HepG2 (cell line): ENCODE results near the gene CACNA1C. TPM values are rescaled to one million over a fixed set of nuclear protein-coding genes. Genes with fewer than 3 reads are reported as not detected.
A peak's percentile ranks its signal among the peaks of the same experiment; 100 is the strongest.

ENCODE experiments used
- MIXL1 ChIP-seq: IDR thresholded peaks from 2 replicates; pipeline ENCODE4 v1.6.1; 2016
- ZNF232 ChIP-seq: sonication (generic); formaldehyde crosslinking; IDR thresholded peaks from 2 replicates; pipeline ENCODE4 v1.4.0; 2020; ENCODE audit warnings: missing genetic modification reagents, borderline replicate concordance
- ZNF329 ChIP-seq: sonication (generic); formaldehyde crosslinking; IDR thresholded peaks from 2 replicates; pipeline ENCODE4 v1.9.0; 2021; ENCODE audit warnings: low read depth, mild to moderate bottlenecking, missing genetic modification reagents
- ZNF569 ChIP-seq: sonication (generic); formaldehyde crosslinking; IDR thresholded peaks from 2 replicates; pipeline ENCODE4 v1.5.0; 2020; ENCODE audit warnings: mild to moderate bottlenecking, missing genetic modification reagents, moderate library complexity, borderline replicate concordance
- ZNF607 ChIP-seq: sonication (generic); formaldehyde crosslinking; IDR thresholded peaks from 2 replicates; pipeline ENCODE4 v1.5.1; 2020; ENCODE audit warnings: missing genetic modification reagents, mild to moderate bottlenecking, borderline replicate concordance
- ZNF609 ChIP-seq: sonication (generic); formaldehyde crosslinking; IDR thresholded peaks from 2 replicates; pipeline ENCODE4 v1.4.0; 2020; ENCODE audit warnings: mild to moderate bottlenecking, missing genetic modification reagents, borderline replicate concordance
- ZNF703 ChIP-seq: sonication (generic); formaldehyde crosslinking; IDR thresholded peaks from 2 replicates; pipeline ENCODE4 v1.5.1; 2020; ENCODE audit warnings: missing genetic modification reagents, mild to moderate bottlenecking, moderate library complexity, borderline replicate concordance
- polyA plus RNA-seq, 8 experiments: library from polyadenylated mRNA; depleted of rRNA in 3 of 8; stranded (reverse) in 7 of 8; unstranded in 1 of 8; fragments of >200 nt; fragmentation: Illumina TruSeq in 4 of 8; extraction: Trizol in 4 of 8; gene quantifications; 2 replicates each; pipeline versions ENCODE4 v1.2.1 to v1.2.3, GENCODE V29; 2011 to 2016; ENCODE audit warnings: low read depth in 4 of 8, missing spikeins in 1 of 8, mixed read lengths in 1 of 8; ENCODE audit not compliant: insufficient read depth in 1 of 8
- total RNA-seq, 5 experiments: library from RNA; depleted of rRNA; stranded (reverse); fragments of >200 nt; fragmentation: Illumina TruSeq; extraction: Trizol; gene quantifications; 2 replicates each; pipeline ENCODE4 v1.2.3, GENCODE V29; 2016; ENCODE audit warnings: low read depth in 1 of 5
- TF ChIP-seq, protein P1 (sequence below): sonication (generic); formaldehyde crosslinking; IDR thresholded peaks from 2 replicates; pipeline ENCODE4 v1.5.1; 2020; ENCODE audit warnings: mild to moderate bottlenecking, missing genetic modification reagents, moderate library complexity
- TF ChIP-seq, protein P2 (sequence below): sonication (generic); formaldehyde crosslinking; IDR thresholded peaks from one replicate; pipeline ENCODE4 v1.5.1; 2020; ENCODE audit warnings: mild to moderate bottlenecking, missing genetic modification reagents; ENCODE audit errors: not compliant biosample characterization

CACNA1C gene
- total and polyA plus RNA-seq, 2 of the 13 experiments (the other 11 are each of a cell fraction or from before 2014, with no cell fraction given) = not detected

- TF ChIP-seq MIXL1 (CRISPR knock-in tag) = peak; percentile 98
- TF ChIP-seq, protein P1, sequence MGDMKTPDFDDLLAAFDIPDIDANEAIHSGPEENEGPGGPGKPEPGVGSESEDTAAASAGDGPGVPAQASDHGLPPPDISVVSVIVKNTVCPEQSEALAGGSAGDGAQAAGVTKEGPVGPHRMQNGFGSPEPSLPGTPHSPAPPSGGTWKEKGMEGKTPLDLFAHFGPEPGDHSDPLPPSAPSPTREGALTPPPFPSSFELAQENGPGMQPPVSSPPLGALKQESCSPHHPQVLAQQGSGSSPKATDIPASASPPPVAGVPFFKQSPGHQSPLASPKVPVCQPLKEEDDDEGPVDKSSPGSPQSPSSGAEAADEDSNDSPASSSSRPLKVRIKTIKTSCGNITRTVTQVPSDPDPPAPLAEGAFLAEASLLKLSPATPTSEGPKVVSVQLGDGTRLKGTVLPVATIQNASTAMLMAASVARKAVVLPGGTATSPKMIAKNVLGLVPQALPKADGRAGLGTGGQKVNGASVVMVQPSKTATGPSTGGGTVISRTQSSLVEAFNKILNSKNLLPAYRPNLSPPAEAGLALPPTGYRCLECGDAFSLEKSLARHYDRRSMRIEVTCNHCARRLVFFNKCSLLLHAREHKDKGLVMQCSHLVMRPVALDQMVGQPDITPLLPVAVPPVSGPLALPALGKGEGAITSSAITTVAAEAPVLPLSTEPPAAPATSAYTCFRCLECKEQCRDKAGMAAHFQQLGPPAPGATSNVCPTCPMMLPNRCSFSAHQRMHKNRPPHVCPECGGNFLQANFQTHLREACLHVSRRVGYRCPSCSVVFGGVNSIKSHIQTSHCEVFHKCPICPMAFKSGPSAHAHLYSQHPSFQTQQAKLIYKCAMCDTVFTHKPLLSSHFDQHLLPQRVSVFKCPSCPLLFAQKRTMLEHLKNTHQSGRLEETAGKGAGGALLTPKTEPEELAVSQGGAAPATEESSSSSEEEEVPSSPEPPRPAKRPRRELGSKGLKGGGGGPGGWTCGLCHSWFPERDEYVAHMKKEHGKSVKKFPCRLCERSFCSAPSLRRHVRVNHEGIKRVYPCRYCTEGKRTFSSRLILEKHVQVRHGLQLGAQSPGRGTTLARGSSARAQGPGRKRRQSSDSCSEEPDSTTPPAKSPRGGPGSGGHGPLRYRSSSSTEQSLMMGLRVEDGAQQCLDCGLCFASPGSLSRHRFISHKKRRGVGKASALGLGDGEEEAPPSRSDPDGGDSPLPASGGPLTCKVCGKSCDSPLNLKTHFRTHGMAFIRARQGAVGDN = peak; percentile 89
- TF ChIP-seq ZNF609 (CRISPR knock-in tag) = peak; percentile 68; the same call in 1 of the 2 replicates
- 0 out of 2 replicates have a peak, but pooled peaks have one; percentile 32 for TF ChIP-seq ZNF703 (CRISPR knock-in tag)
- TF ChIP-seq, protein P2, sequence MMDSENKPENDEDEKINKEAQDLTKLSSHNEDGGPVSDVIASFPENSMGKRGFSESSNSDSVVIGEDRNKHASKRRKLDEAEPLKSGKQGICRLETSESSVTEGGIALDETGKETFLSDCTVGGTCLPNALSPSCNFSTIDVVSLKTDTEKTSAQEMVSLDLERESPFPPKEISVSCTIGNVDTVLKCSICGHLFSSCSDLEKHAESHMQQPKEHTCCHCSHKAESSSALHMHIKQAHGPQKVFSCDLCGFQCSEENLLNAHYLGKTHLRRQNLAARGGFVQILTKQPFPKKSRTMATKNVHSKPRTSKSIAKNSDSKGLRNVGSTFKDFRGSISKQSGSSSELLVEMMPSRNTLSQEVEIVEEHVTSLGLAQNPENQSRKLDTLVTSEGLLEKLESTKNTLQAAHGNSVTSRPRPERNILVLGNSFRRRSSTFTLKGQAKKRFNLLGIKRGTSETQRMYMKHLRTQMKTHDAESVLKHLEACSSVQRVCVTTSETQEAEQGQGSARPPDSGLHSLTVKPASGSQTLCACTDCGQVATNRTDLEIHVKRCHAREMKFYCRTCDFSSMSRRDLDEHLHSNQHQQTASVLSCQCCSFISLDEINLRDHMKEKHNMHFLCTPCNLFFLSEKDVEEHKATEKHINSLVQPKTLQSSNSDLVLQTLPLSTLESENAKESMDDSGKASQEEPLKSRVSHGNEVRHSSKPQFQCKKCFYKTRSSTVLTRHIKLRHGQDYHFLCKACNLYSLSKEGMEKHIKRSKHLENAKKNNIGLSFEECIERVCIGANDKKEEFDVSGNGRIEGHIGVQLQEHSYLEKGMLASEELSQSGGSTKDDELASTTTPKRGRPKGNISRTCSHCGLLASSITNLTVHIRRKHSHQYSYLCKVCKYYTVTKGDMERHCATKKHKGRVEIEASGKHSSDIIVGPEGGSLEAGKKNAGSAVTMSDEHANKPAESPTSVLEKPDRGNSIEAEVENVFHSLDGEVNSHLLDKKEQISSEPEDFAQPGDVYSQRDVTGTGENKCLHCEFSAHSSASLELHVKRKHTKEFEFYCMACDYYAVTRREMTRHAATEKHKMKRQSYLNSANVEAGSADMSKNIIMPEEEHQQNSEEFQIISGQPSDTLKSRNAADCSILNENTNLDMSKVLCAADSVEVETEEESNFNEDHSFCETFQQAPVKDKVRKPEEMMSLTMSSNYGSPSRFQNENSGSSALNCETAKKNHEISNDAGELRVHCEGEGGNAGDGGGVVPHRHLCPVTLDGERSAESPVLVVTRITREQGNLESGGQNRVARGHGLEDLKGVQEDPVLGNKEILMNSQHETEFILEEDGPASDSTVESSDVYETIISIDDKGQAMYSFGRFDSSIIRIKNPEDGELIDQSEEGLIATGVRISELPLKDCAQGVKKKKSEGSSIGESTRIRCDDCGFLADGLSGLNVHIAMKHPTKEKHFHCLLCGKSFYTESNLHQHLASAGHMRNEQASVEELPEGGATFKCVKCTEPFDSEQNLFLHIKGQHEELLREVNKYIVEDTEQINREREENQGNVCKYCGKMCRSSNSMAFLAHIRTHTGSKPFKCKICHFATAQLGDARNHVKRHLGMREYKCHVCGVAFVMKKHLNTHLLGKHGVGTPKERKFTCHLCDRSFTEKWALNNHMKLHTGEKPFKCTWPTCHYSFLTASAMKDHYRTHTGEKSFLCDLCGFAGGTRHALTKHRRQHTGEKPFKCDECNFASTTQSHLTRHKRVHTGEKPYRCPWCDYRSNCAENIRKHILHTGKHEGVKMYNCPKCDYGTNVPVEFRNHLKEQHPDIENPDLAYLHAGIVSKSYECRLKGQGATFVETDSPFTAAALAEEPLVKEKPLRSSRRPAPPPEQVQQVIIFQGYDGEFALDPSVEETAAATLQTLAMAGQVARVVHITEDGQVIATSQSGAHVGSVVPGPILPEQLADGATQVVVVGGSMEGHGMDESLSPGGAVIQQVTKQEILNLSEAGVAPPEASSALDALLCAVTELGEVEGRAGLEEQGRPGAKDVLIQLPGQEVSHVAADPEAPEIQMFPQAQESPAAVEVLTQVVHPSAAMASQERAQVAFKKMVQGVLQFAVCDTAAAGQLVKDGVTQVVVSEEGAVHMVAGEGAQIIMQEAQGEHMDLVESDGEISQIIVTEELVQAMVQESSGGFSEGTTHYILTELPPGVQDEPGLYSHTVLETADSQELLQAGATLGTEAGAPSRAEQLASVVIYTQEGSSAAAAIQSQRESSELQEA = peak; percentile 70
- no peak for TF ChIP-seq ZNF569 (CRISPR knock-in tag)
- TF ChIP-seq ZNF607 = peak; percentile 38; the same call in 1 of the 2 replicates
- TF ChIP-seq ZNF232 = 0 out of 2 replicates have a peak, but pooled peaks have one; percentile 49
- no peak for TF ChIP-seq ZNF329 (CRISPR knock-in tag)
Observed at GRCh38 chr12:2248087-2248900, 195.5 kb downstream of the CACNA1C start (continued).
